C4-2B (cell line): ENCODE data around the gene ZFAND6.
A peak's percentile ranks its signal among the peaks of the same experiment; 100 is the strongest.
"Not testable (repeated sequence)": the region's sequence is repeated elsewhere in the genome, so short reads cannot be mapped to it uniquely, and the experiment has no call there.

ENCODE experiments used
- H3K27ac ChIP-seq: fragments of 450-650 bp; 2 replicates; pipeline ENCODE4 v1.5.1; 2017
- CTCF ChIP-seq: fragments of 450-650 bp; conservative IDR thresholded peaks from 2 replicates; pipeline ENCODE4 v1.5.1; 2017; ENCODE audit warnings: mild to moderate bottlenecking
- ZFX ChIP-seq: fragments of 450-650 bp; IDR thresholded peaks from 2 replicates; pipeline ENCODE4 v1.6.1; 2017

The ZFAND6 gene

GRCh38 chr15:80058851-80059785 is at the start of gene ZFAND6:
ZFAND6 (plus strand) TSS chr15:80059676; CDS start chr15:80120345, 60,669 bp downstream.
- TF ChIP-seq CTCF (no peak), ZFX (no peak)
- H3K27ac ChIP-seq: peak within 1 kb of the TSS; percentile 91

- no peak overlapping the region for H3K27ac ChIP-seq
- TF ChIP-seq ZFX (no peak), CTCF (no peak)
Observed at GRCh38 chr15:80010131-80010673, 49.3 kb upstream of the ZFAND6 start.

- not testable (repeated sequence) for H3K27ac ChIP-seq
Observed at GRCh38 chr15:80011041-80011523, 48.4 kb upstream of the ZFAND6 start.

- TF ChIP-seq ZFX (no peak), CTCF (no peak)
- H3K27ac ChIP-seq: no peak overlapping the region
Observed at GRCh38 chr15:80011596-80011995, 47.9 kb upstream of the ZFAND6 start.

GRCh38 chr15:80012060-80012726 is 47.3 kb upstream of the ZFAND6 start:
- TF ChIP-seq CTCF: no peak
- TF ChIP-seq ZFX: no peak
- H3K27ac ChIP-seq: no peak overlapping the region

- not testable (repeated sequence) for H3K27ac ChIP-seq
Observed at GRCh38 chr15:80014186-80014585, 45.3 kb upstream of the ZFAND6 start.

- H3K27ac ChIP-seq: no peak overlapping the region
- no peak for TF ChIP-seq CTCF
- TF ChIP-seq ZFX: no peak
Observed at GRCh38 chr15:80015156-80015555, 44.3 kb upstream of the ZFAND6 start.

- not testable (repeated sequence) for H3K27ac ChIP-seq
Observed at GRCh38 chr15:80016506-80016905, 43.0 kb upstream of the ZFAND6 start.

- not testable (repeated sequence) for H3K27ac ChIP-seq
Observed at GRCh38 chr15:80017139-80017538, 42.3 kb upstream of the ZFAND6 start.
